Metanephros (tissue), 2 donors: ENCODE measurements around the gene DDX11. TPM values are rescaled to one million over a fixed set of nuclear protein-coding genes. Genes with fewer than 3 reads are reported as not detected.

Source experiments
- small RNA-seq: library from RNA; depleted of rRNA; stranded (forward); fragments of <200 nt; gene quantifications from one replicate; pipeline ENCODE3, GENCODE V24; 2014; ENCODE audit warnings: low replicate concordance
- total RNA-seq: library from RNA; depleted of rRNA; stranded (reverse); fragments of >200 nt; gene quantifications from one replicate; pipeline ENCODE4 v1.2.3, GENCODE V29; 2014

Gene DDX11
- 46.9 TPM for total RNA-seq

GRCh38 chr12:31073527-31074332 lies at the start of gene DDX11:
TSS of gene DDX11 (plus strand) at chr12:31073860. CDS start at chr12:31078394, 4,534 bp downstream.

Small RNA genes within 50 kb of the gene (small RNA-seq; reads per million reads assigned to genes)
- gene RF00072 = not detected

Other genes starting within 250 kb of the DDX11 start
- 6.2 TPM for gene TSPAN11, start 147.1 kb upstream of the DDX11 start, total RNA-seq